GM21526 (cell line): ENCODE results near the gene GTF3A.
A peak's percentile ranks its signal among the peaks of the same experiment; 100 is the strongest.

ENCODE experiments used
- ATAC-seq: cut with Tn5 transposase; IDR thresholded peaks from one replicate; pipeline ENCODE4 v1.9.1; 2021; ENCODE audit warnings: moderate library complexity; ENCODE audit not compliant: unreplicated experiment, low FRiP score

Gene GTF3A

GRCh38 chr13:27404680-27405079, 19.7 kb upstream of the GTF3A start:
- no peak for ATAC-seq

DNA sequence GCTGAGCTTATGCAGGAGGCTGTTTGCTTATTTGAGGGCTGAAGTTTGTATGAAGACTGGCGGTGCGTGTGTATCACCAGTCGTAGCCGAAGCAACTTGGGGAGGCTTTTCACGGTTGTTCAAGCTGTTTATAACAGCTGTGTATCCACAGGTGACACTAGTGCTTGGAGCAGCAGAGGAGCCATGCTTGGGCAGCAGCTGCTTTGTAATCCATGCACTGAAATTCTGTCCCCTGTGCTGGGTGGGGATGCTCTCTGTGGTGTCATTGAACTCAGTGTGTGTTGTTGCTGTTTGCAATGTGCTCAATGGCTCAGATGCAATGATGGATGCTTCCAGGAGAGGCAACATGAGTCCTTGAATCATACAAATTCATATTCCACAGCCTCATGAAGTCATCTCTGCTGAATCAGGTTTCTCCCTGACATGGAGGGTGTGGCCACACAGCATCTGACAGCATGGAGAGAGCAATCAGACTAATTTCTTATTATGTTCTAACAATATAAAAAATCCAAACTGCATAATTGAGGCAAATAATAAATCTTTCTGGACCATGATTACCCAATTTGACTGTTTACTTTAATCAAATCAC, 18.8 kb upstream of the GTF3A start:
- no peak for ATAC-seq

GRCh38 chr13:27406178-27406939, 18.1 kb upstream of the GTF3A start:
- no peak for ATAC-seq

DNA sequence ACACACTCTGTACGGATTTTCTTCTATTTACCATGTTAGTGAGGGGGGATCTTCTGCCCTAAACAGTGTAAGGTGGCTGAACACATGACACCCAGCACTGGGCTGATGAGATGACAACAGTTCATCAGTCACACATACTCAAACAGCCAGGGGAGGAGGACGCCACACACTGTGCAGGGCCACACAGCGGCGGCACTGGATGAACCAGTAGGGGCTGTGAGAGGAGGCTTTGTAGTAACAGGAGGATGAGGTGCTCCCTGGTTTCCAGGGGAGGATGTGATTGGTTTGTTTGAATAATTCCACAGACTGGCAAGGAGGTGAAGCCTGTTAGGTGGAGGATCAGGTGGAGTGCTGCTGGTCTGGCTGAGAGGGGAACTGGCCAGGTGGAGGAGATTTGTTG, 16.3 kb upstream of the GTF3A start:
- no peak for ATAC-seq

GRCh38 chr13:27409013-27409412, 15.4 kb upstream of the GTF3A start:
- no peak for ATAC-seq

GRCh38 chr13:27411341-27411740, 13.1 kb upstream of the GTF3A start:
- ATAC-seq = no peak

GRCh38 chr13:27415116-27415515, 9.3 kb upstream of the GTF3A start:
- ATAC-seq = no peak

DNA sequence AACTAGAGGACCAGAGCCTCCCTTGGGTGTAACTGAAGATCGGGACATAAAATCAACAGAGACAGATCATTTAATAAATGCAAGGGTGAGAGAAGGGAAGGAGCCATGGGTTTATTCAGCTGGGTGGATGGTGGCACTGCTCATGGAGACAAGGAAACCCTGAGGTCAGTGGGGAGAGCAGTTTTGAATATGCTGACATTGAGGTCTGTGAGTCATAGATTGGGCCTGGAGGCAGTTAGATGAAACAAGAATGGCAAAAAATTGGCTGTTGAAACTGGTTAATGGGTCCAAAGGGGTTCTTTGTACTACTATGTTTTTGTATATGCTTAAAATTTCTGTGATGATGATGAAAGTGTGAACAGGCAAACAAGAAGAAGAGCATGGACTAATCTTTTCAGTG, 5.1 kb upstream of the GTF3A start:
- no peak for ATAC-seq

DNA sequence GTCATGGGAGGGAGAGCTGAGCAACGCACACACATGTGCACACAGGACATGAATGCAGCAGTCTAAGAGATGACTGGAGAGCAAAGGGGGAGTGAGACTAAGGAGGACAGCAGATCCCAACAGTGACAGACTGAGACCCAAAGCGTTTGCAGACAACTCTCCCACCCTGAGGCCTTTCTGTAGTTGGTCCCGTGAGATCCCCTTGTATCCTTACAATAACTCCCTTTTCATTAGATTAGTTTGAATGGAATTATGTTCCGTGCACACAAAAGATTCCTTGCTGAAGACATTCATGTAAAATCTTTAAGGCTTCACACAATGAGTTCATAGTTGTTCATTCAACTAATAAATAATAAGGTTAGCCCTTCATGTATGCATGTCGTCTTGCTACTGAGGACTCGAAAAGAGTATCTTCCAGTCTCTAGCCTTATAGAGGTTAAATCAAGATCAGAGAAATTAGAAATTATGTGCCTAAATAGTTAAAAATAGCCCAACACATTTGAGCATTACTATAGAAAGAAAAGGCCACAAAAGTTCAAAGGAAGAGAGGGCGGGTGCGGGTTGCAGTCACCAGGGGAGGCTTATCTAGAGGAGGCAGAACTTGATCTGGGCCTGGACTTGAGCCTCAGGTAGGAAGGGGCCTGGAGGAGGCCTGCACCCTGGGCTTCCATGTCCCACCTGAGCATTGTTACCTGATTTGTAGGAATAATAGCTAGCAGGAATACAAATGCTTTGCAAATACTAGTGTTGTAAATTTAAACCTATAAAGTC, 3.1 kb upstream of the GTF3A start:
- no peak for ATAC-seq

DNA sequence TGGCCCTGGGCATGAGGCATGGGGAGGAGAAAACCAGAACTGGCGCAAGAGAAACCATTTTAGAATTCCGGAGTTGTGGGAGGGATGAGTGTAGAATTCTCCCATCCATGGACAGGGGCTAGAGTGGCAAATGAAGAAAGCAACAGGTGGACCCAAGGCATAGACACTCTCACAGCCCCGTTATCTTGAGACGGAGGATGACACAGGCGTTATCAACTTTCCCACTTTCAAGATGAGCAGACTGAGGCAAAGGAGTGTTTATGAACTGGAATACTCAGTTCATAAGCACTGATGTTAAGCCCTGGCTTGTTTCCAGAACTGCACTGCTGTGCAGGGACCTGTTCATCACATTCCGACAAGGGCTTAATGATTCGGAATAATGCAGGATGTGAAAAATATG, 1.1 kb upstream of the GTF3A start:
- no peak for ATAC-seq

GRCh38 chr13:27425158-27425917, 919 bp downstream of the GTF3A start:
- ATAC-seq = no peak

GRCh38 chr13:27425918-27426630, 1.7 kb downstream of the GTF3A start:
- peak; percentile 49 for ATAC-seq

DNA sequence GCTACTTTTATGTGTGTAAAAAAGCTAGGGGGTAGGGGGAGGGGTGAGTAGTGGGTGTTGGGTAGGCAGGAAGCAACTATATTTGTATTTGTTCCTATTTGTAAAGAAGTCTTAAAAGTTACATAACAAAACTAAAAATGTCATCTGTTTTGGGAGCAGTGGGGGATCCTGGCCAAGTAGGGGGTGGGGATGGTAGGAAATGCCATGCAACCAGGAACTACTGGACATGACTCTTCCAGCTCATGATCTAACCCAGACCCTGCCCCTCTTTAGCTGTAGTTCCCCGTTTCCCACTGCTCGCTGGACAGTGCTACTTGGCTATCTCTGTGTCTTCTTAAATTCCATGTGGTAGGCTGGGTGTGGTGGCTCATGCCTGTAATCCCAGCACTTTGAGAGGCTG, 3.2 kb downstream of the GTF3A start:
- no peak for ATAC-seq

DNA sequence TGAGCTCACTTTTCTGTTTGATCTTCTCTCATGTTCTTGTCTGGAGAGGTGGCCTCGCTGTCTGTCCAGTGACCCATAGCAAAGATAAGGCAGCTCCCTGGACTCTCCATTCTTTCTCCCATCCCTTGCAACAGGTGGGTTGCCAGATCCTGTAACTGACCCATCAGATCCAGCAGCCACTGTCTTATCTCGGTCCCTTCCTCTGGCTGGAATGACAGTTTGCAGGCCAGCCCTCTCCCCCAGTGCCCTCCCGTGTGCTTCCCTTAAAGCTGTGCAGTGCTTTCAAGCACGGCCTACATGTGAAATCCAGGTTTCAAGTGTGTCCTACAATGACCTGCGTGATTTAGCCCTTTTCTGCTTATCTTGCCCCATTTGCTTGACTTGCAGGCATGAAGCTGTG, 3.7 kb downstream of the GTF3A start:
- no peak for ATAC-seq

GRCh38 chr13:27432180-27432579, 7.8 kb downstream of the GTF3A start:
- ATAC-seq = no peak

DNA sequence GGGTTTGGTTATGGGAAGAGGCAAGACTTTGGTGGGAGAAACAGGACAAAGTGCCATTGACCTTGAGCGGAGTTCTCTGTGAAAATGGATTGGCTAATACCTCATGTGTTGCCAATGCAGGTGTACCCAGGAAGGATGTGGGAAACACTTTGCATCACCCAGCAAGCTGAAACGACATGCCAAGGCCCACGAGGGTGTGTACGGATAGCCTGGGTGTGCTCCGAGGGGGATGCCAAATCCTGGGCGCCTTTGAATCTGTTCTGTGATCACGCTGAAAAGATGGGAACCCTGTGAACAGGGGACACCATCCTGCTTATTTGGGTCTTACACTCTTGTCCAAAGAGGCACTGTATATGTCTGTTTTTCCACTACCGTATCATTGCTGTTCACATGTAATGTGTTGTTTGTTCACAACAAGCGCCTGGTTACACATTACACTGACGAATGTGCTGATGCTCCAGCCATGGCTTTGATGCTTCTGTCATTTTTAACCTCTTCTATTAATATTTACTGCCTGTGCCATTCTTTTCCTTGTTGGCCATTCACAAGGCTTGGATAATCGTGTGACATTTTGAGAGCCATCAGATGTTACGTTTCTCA, 8.3 kb downstream of the GTF3A start:
- ATAC-seq = no peak

DNA sequence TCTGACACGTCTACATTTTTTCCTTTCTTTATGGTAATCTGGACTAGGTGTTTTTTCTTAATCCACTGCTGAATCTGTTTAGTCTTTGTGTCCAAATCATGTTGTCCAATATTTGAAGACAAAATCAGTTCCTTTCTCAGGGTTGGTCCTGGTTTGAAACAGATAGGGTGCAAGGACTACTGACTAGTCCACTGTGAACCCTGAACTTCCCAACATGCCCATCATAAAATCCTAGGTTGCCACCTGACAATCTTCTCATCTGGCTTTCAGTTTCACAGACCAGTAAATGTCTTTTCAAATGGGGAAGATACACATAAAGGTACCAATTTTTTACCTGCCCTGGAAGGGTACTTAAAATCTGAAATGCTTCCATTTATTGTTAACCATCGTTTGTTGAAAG, 12.7 kb downstream of the GTF3A start:
- ATAC-seq = no peak

DNA sequence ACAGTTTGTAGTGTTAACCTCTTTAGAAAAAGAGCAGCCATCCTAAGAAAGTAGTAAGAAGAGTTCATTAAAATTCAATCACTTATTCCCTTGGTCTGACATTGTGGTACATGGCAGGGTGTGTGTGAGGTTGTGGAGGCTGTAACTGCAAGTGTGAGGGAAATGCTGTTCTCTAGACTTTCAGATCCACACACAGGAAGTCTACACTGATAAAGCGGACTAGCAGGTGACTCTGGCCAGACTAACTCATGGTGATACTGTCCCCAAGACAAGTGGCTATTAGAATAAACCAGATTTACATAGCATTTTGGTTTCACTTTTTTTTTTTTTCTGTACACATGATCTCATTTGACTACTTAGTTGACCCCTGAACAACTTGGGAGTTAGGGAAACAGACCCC, 16.0 kb downstream of the GTF3A start:
- peak; percentile 52 for ATAC-seq

DNA sequence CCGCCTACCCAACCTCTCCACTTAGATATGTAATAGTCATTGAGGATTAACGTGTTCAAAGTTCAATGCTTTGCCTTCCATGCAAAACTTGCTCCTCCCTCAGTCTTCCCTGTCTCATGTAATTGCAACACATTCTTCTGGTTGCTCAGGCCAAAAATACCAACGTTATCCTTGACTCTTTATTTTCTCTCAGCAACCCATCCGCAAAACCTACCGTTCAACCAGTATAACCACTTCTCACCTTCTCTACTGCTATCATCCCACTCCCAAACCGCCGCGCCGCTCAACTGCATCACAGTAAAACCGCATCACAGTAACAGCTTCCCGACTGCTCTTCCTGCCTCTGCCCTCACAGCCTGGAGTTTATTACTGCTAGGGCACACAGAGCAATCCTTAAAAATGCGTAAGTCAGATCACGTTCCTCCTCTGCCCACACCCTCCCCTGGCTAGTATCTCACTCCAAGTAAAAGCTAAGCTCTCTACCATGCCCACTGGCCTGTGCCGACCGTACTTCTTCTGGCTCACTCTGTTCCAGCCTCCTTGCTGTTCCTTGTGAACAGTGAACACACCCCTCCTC, 17.7 kb downstream of the GTF3A start:
- no peak for ATAC-seq

DNA sequence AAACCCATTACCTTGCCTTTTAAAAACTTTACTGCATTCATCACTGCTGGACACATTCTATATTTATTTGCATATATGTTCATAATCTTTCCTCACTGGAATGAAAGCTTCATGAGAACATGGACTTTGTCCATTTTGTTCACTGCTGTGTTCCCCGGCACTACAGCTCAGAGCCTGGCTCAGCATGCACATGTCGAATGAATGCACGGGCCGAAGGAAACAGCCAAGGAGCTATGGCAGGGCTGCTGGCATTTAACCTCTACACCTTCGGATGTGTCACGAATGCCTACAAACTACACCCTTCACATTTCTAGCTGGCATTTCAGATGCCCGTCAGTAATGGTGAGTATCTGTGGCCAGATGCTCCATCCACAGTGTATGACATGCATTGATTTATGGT, 18.4 kb downstream of the GTF3A start:
- no peak for ATAC-seq
